Measurements from ENCODE around the gene SEMA5A.

Gene SEMA5A

DNA sequence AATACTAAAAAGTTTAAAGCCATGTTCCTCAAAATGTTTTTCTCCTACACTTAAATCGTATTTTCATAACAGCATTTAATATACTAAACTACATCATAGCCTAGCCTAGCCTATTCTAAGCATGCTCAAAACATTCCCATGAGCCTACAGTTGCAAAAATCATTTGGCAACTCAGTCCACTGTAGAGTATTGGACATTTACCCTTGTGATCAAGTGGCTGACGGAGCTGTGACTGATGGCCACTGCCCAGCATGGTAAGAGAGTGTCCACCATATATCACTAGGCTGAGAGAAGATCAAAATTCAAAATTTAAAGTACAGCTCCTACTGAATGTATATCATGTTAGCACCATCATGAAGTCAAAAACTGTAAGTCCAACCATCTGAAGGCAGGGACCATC lies 30.9 kb downstream of the SEMA5A start:
- no peak for DNase-seq (ENCODE audit: low read depth in 2 of 2)

DNA sequence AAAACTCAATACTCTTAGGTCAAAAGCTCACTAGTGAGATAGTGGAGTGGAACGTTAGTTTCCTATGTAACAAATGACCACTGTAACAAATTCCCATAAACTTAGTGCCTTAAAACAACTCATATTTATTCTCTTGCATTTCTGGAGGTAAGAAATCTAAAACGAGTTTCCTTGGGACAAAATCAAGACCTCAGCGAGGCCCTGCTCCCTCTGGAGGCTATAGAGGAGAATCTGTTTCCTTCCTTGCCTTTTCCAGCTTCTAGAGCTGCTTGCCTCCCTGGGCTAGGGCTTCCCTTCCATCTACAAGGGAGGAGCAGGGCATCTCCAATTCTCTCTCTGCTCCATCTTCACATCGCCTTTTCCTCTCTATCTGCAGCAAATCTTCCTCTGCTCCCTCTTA lies 32.0 kb downstream of the SEMA5A start:
- no peak for DNase-seq (ENCODE audit: low read depth in 2 of 2)

DNA sequence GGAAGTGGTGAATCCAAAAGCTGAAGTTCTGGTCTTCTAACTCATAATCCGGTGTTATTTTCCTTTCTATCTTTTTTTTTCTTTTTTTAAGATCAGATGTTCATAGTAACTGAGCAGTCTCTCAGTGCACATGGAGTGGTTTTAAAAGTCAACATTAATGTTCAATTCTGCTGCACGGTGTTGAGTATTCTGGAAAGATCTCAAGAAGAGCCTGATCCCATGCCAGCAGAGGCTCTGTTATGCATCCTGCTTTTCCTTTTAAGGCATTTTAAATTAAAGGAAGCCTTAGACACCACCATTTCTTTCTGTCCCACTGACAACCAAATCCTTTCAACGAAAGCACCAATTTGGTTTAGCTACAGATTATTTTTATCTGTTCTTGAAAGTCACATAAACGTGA lies 33.4 kb downstream of the SEMA5A start:
- DNase-seq (ENCODE audit: low read depth in 2 of 2), result no peak

DNA sequence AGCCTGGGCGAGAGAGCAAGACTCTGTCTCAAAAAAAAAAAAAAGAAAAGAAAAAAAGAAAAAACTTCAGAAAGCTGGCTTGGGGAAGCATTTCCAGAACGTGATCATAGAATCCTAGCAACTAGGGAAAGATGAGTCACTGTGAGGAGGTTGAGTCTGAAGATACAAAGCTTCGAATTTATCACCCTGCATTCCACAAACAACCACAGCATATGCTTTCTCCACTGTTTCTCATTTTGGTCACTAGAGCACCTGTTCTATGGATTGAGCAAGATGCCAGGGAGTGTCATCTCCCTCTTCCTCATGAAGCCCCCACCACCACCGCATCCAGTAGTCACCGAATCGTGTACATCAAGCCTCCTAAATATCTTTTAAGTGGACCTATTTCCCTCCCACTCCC lies 37.9 kb downstream of the SEMA5A start:
- DNase-seq (ENCODE audit: low read depth in 2 of 2), result no peak

DNA sequence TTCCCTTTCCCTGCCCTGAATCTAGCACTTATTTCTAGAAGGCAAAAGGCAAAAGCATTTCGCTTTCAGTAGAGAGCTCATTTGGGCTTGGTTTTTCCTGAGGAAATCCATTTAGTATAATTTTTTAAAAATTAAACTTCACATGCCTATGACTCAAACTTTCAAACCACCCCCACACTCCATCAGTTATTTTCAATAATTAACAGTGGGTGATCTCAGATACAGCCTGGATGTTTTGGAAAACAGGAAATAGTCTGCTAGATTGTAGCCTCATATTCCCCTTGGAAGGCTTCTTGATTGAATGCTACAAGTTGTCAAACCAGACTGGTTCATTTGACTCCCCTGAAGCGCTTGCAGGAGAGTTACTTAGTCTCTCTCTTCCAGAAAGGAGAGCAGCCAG lies 40.6 kb downstream of the SEMA5A start:
- DNase-seq (ENCODE audit: low read depth in 2 of 2), result no peak

DNA sequence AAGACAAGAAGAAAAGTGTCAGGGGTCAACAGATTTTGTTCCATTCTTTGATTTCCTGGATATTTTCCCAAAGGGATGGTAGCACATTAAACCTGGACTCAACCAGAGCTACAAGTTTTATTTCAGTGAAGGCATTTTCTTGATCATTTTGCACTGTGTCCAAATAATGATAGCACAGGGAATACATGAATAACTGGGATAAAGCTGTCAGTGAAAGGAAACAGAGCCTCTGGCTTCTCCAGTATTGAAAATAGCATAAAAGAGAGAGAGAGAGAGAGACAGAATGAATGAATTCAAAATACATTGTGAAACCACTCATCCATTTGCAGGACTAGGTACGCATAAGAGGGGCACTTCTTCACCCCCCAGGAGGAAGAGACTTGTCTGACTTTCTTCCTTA lies 43.0 kb downstream of the SEMA5A start:
- no peak for DNase-seq (ENCODE audit: low read depth in 2 of 2)

DNA sequence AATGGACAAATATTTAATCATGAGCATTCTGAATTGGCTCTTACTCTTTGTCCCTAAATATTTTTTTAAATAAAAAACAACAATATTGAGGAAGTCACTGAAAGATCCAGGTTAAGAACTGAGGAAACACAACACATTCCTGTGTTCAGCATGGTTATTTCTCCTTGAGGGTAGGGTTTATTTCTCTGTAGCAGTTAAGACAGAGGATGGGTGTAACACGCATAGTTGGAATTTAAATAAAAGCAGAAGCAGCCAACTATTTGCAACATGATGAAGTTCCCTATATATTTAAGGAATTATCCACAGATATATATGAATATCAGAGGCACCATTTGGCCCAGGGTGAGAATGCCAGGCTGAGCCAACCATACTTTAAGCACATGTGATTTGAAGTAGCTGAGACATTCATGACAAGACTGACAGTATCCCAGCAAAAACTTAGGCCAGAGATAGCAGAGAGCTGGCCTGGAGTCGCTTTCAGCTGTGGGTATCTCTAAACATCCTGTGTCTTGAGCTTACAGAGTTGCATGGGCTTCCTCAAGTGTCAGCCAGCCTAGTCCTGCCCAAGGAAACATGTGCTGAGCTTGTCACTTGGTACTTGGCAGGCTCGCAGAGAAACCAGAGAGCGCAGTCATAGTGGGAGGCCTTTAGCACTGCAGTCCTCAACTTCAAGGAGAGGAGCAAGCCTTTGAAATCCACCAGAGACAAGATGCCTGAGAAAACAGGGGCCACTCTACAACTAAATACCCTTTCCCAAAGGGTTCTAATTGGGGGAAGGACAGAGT lies 43.6 kb downstream of the SEMA5A start:
- DNase-seq (ENCODE audit: low read depth in 2 of 2), result no peak

DNA sequence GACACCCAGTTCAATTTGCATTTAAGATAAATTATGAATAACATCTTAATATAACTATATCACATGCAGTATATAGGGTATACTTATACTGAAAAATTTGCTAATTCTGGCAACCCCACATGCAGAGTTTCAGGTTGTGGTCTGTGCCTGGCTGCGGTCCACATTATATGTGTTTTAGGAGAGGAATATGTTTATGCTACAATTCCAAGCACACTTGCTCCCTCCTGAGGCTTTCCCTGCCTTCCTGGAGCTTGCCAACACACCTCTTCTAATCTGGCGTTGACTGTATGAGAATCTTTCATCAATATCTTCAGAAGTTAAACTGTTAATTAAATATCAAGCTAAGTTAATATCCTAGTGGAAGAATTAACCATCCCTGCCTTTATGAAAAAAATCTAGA lies 45.2 kb downstream of the SEMA5A start:
- DNase-seq (ENCODE audit: low read depth in 2 of 2), result no peak

DNA sequence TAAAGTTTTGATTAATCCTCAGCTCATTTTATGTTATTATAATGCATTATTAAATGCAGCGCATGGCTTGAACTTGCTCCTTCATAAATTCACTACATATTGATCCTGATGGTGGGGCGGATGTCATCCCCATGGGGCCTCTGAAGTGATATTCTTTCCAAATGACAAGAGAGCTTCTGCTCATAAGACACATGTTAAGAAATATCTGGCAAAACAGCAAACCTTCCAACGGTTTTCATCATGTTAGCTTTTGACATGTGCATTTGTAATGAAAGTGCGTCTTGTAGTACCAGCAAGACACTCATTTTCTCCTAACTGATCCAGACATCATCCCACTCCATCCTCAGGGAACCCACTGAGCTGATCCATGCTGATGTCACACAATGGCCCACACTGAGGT lies 45.7 kb downstream of the SEMA5A start:
- no peak for DNase-seq (ENCODE audit: low read depth in 2 of 2)

DNA sequence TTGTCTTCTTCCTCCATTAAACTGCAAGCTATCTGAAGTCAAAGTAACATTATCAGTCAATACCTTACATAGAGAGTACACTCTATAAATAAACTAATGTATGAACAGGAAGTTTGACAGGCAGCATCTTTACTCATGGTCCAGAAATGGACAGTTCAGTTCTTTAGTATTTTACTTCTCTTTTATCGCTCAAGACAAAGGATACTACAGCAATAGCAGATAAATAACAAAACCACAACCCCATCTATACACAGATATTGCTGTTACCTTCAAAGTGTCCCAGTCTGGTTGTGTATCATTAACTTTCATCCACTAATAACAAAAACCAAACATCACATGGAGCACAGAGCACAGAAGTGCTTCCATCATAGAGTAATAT lies 46.4 kb downstream of the SEMA5A start:
- DNase-seq (ENCODE audit: low read depth in 2 of 2), result no peak

DNA sequence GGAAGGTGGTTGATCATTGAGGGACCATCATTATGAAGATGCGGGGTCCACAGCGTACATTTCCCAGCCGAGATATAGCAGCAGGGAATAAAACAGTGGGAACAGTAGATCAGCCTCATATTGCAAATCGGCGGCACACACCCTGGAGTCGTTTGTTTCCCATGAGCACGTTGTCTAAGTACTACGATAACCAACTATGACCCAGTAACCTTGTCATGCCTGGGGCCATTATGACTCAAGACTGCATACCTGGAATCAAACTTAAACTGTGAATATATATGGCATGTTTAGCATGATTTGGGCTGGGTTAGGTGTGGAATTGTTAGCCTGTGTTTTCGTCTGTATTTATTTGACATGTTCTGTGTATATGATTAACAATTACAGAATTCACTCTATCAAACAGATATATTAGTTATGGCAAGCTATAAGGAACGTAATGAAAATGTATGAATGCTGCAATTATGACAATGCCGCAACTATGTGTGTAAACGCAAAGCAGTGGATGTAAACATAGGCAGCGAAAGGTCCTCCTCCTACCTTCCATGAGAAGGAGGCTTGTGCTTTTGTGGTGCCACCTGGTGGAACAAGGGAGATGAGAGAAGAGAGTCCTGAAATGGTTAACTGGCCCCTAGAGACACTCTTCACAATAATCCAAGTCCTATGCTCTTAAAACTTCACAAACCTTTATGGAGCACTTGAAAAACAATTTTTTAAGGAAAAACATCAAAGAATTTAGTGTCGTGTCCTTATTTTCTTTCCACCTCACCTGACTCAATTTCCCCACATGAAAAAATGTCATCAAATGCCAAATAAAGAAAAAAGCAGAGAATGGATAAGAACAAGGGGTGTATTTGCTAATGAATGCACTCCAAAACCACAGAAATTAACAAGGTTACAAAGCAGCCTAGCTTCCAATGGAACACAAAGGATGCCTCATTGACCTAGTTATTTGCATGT lies 47.1 kb downstream of the SEMA5A start:
- DNase-seq (ENCODE audit: low read depth in 2 of 2), result no peak

DNA sequence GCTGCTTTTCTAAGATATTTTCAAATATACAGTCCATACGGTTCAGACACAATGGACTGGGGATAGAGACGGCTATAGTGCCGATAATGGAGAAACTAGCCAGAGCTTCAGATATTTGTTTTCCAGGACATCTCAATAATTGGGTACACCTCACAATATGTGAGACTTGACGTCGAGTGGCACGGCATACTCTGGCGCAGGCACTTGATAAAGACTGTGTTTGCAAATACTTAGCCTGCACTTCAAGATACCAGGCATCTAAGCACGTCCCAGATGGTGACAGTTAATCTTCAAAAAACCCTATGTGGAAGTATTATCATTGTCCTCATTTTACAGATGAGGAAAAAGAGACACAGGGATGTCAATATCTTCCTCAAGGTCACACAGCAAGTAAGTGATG lies 48.5 kb downstream of the SEMA5A start:
- no peak for DNase-seq (ENCODE audit: low read depth in 2 of 2)

DNA sequence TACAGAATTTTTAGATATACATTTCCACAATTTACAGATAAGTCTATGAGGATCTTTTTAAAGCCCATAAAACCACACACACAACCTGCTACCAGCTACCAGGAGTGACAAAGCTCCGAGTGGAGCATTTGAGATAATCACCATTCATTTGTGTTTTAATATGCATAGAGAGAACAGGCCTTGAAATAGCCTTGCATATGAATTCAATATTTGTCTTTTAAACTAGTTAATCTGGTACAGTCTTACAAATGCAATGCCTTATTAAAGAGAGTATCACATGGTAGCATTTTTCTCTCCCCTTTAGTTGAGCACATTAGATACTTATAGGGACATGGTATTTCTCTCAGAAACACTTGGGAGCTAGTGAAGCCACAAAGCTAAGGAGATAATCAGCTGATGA lies 49.1 kb downstream of the SEMA5A start:
- DNase-seq (ENCODE audit: low read depth in 2 of 2), result no peak

DNA sequence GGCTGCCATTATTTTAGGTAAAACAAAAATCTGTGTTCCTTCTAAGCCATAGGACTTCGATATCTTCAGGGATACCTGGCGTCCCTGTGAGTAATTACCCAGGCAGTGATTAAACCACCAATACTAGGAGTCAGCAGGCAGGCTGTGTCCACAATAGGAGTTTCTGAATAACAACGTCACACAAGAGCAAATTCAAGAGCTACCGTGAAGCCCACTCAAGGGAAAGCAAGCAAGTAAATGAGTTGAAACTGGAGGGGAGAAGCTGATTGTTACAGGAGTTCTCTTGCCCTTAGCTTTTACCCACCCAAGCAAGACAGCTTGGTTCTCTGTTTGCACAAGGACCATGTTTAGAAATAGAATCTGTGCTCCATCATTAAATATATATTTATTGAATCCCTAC lies 50.8 kb downstream of the SEMA5A start:
- DNase-seq (ENCODE audit: low read depth in 2 of 2), result no peak

DNA sequence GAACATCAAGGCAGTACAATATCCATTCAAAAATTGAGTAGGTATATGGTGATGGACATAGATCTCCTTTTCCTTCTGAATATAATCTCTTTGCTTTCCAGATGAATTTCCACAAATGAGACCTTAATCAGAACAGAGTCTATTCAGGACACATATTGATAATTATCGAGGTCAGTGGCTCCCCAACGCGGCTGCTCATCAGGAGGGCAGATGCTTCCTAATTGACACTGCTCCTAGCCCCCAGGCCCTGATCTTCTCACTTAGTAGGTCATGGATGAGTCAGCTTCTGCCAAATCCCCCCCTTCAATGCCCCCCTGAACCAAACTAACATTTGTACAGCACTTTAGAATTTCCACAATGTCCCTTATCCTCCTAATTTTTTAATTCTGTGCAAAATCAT lies 51.6 kb downstream of the SEMA5A start:
- no peak for DNase-seq (ENCODE audit: low read depth in 2 of 2)

DNA sequence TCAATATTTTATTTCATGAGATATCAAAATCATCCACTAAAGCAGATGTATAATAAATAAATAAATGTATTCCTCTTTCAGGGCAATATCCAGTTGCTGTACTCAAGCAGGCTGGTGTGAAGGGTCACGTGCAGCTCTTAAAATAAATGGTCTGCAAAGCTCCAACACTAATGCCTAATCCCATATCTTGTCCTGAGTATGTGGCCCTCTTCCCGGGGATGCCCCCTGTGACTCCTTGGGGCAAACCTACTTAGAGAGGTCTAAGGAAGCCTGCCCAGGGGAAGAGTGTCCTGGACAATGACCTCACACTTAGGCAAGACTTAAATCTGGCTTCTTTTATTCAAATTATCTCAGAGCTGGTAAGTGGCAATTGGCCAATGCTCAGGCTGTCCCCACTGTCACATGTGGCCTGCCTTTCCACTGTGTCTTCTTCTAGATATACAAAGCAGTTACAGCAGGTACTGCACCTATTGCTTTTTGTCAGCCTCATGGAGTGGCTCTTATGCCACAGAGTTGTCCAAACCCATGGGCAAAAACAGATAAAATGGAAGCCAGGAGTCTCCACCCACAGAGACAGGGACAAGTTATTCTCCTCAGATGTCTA lies 55.3 kb downstream of the SEMA5A start:
- DNase-seq (ENCODE audit: low read depth in 2 of 2), result no peak

DNA sequence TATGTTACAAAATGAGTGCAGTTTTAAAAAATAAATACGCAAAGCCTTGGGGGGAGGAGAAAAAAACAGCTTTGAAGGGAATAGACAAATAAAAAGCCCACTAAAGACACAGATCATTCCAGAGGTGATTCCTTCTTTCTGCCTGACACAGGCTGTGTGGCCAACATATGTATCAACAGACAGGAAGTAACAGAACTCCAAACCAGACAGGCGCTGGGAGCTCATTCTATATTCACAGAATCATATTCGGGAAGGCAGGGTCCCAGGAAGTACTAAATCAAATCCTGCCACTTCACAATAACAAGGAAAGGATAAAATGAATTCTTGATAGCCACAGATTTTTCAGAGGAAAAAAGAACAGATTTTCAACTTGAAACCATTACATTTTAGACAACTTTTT lies 62.1 kb downstream of the SEMA5A start:
- no peak for DNase-seq (ENCODE audit: low read depth in 2 of 2)

DNA sequence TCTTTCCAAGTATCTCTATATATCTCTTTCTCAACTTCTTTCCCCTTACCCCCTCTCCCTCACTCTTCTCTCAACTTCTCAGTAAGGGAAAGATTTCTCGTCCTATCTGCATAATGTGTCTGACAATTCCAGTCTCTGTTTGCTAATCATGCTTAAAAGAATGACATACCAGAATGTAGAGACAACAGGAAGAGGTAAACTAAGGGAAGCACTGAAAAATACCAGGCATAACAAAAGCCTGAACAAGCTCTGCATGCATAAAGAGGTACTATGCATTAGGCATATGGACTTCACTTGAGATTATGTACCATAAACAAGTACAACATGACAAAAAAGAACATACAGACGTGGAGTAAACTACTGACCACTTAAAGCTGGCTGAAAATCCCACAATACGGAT lies 62.6 kb downstream of the SEMA5A start:
- DNase-seq (ENCODE audit: low read depth in 2 of 2), result no peak

DNA sequence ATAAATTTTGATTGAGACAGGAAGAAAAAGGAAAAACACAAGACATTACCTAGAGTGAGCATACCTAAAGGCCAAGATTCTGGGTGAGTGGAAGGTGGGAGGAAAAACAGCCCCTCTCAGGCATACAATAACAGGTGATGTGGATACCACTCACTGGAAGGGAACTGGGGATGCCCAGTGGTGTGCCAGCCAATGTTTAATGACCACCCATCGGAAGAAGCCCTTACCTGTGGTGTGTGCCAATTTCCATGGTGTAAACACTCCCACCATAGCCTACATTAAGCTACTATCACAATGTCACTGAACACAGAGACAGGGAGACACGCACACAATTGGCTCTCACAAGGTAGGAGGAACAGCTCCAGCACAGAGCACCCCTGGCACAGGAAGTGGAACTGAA lies 63.5 kb downstream of the SEMA5A start:
- DNase-seq (ENCODE audit: low read depth in 2 of 2), result no peak

DNA sequence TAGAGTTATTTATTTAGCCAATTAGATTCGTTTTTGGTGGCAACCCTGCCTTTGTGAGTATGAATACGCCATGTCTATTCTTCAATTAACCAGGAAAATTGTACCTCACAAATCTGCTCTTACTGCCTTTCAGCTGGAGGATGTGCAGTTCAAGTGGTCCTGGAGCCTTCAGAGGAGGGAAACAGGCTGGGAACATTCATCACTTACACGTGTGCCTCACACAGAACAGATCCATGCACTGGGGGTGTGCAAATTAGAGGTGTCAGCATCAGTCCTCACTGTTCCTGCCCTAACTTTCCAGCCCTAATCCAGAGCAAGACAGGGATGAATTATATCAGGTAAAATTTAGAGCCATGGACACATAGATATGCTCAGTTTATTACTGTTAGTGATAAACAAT lies 65.4 kb downstream of the SEMA5A start:
- DNase-seq (ENCODE audit: low read depth in 2 of 2), result no peak

DNA sequence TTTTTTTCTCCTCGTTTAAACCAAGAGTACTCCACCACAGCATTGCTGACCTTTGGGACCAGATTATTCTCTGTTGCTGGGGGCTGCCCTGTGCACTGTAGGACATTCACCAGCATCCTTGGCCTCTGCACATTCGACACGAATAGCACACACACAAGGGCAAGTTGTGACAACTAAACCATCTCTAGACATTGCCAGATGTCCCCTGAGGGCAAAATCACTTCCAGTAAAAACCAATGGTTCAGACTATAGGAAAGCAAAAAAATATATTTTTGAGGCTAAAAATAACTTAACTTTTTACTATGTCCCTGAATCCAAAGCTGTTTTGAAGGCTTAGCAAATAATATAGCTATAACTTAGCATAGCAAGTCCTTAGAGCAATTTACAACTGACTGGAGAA lies 65.9 kb downstream of the SEMA5A start:
- no peak for DNase-seq (ENCODE audit: low read depth in 2 of 2)

DNA sequence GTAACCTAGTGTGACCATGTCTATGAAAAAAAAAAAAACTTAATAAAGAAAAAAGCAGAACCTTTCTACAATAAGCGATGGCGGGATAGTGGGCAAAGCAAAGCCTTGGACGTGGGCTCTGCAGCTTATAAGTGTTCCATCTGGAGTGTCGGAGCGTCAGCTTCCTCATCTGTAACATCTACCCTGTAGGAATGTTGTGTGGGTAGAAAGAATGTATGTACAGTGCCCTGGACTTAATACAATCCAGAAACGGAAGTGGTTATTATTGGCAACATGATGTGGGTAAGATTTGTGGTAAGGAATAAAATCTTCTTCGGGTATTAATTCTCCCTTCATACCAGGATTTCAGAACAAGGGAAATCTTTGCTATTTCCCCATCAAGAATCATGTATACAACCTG lies 66.5 kb downstream of the SEMA5A start:
- no peak for DNase-seq (ENCODE audit: low read depth in 2 of 2)

DNA sequence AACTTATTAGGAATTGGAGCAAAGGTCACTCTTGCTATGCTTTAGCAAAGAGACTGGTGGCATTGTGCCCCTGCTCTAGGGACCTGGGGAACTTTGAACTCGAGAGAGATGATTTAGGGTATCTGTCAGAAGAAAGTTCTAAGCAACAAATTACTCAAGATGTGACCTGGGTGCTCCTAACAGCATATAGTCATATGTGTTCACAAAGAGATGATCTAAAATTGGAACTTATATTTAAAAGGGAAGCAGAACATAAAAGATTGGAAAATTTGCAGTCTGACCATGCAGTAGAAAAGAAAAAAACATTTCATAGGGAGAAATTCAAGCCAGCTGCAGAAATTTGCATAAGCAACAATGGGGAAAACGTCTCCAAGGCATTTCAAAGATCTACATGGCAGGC lies 68.3 kb downstream of the SEMA5A start:
- DNase-seq (ENCODE audit: low read depth in 2 of 2), result no peak
